GM12878 (cell line): ENCODE data around the gene CCDC97. TPM values are rescaled to one million over a fixed set of nuclear protein-coding genes. Genes with fewer than 3 reads are reported as not detected.

ENCODE experiments used
- ATAC-seq: fragments of 200-7000 bp; cut with Tn5 transposase; 3 replicates; pipeline ENCODE4 v1.9.1; 2020; ENCODE audit warnings: mild to moderate bottlenecking, moderate library complexity
- BruUV-seq: library from RNA; stranded (reverse); fragments of 400-500 nt; replicated peaks from 2 replicates; lab custom pipeline; 2021; lab: Mats Ljungman, UMichigan
- CTCF ChIA-PET: fragments of 300-600 bp; sonication (Branson Sonifier 250); formaldehyde crosslinking; extraction: SDS; loops from one replicate; lab custom pipeline; 2021; ENCODE audit warnings: inconsistent platforms; lab: Yijun Ruan, JAX
- POLR2A ChIA-PET: fragments of 350-600 bp; formaldehyde crosslinking; extraction: SDS; loops from one replicate; lab custom pipeline; 2021; ENCODE audit warnings: inconsistent platforms; lab: Charles Lee
- RAD21 ChIA-PET: fragments of 300-600 bp; sonication (Branson Sonifier 250); formaldehyde crosslinking; loops from one replicate; lab custom pipeline; 2023; ENCODE audit warnings: antibody characterized with exemption; ENCODE audit not compliant: unreplicated experiment; lab: Charles Lee
- SMC1A ChIA-PET: fragments of 300-600 bp; sonication (Branson Sonifier 250); formaldehyde crosslinking; loops from one replicate; lab custom pipeline; 2023; ENCODE audit not compliant: unreplicated experiment, uncharacterized antibody; lab: Charles Lee
- DNase-seq: peaks from one replicate; pipeline ENCODE4 v3.0.0-alpha.2; 2011; ENCODE audit warnings: low read depth, low spot score
- FAIRE-seq: peaks from 3 replicates; lab custom pipeline; 2011; peaks lifted over from hg19 to GRCh38; lab: Jason Lieb, UNC
- H2AFZ ChIP-seq: 2 replicates; pipeline ENCODE4 v1.6.0; 2011; ENCODE audit warnings: low read depth, low read length, control low read depth; ENCODE audit not compliant: control insufficient read depth
- H3K27ac ChIP-seq: 2 replicates; pipeline ENCODE4 v1.5.1; 2011; ENCODE audit warnings: control low read depth; ENCODE audit not compliant: control insufficient read depth, insufficient read depth
- H3K27me3 ChIP-seq, 2 experiments: replicated peaks in 1 of 2; 2 replicates each; pipeline versions ENCODE4 v1.6.0 to v1.6.1; 2011; ENCODE audit warnings: low read length in 1 of 2; ENCODE audit not compliant: control insufficient read depth in 2 of 2, insufficient read depth in 2 of 2
- H3K36me3 ChIP-seq, 2 experiments: 2 replicates each; pipeline ENCODE4 v1.5.1; 2011; ENCODE audit warnings: low read length in 1 of 2; ENCODE audit not compliant: control insufficient read depth in 2 of 2, insufficient read depth in 2 of 2
- H3K4me1 ChIP-seq: 2 replicates; pipeline ENCODE4 v1.6.1; 2011; ENCODE audit warnings: mild to moderate bottlenecking, low read length, moderate library complexity, mixed read lengths; ENCODE audit not compliant: control insufficient read depth, insufficient read depth
- H3K4me2 ChIP-seq: 2 replicates; pipeline ENCODE4 v1.6.0; 2011; ENCODE audit warnings: control low read depth; ENCODE audit not compliant: control insufficient read depth, insufficient read depth
- H3K4me3 ChIP-seq: fragments of 200-600 bp; sonication (generic); 2 replicates; pipeline ENCODE4 v1.5.1; 2016
- H3K79me2 ChIP-seq: 2 replicates; pipeline ENCODE4 v1.6.0; 2011; ENCODE audit warnings: low read length; ENCODE audit not compliant: control insufficient read depth, insufficient read depth
- H3K9ac ChIP-seq: 2 replicates; pipeline ENCODE4 v1.8.0; 2011; ENCODE audit warnings: low read length, control low read depth, mixed read lengths; ENCODE audit not compliant: control insufficient read depth, insufficient read depth
- H3K9me3 ChIP-seq: replicated peaks from 3 replicates; pipeline ENCODE4 v1.5.1; 2011; ENCODE audit warnings: mild to moderate bottlenecking, low read length; ENCODE audit not compliant: control insufficient read depth, insufficient read depth
- H4K20me1 ChIP-seq: 2 replicates; pipeline ENCODE4 v1.6.0; 2011; ENCODE audit not compliant: control insufficient read depth, insufficient read depth
- CREB1 ChIP-seq: IDR thresholded peaks from 2 replicates; pipeline ENCODE4 v1.6.1; 2012; ENCODE audit warnings: low read depth, mild to moderate bottlenecking, inconsistent platforms
- E2F4 ChIP-seq: IDR thresholded peaks from 2 replicates; pipeline ENCODE4 v1.6.1; 2012; ENCODE audit warnings: low read depth, low read length, improper control_type of control experiment
- ETV6 ChIP-seq, 2 experiments: fragments of 450-650 bp in 1 of 2; IDR thresholded peaks in 1 of 2; conservative IDR thresholded peaks in 1 of 2; 2 replicates each; pipeline ENCODE4 v1.6.1; 2014; ENCODE audit warnings: antibody characterized with exemption in 1 of 2, borderline replicate concordance in 1 of 2, low read depth in 1 of 2, mild to moderate bottlenecking in 1 of 2, moderate library complexity in 1 of 2
- EZH2 ChIP-seq: IDR thresholded peaks from 2 replicates; pipeline ENCODE4 v1.6.1; 2012; ENCODE audit warnings: low read depth, mild to moderate bottlenecking, control low read depth, inconsistent platforms, low read length, borderline replicate concordance; ENCODE audit not compliant: control insufficient read depth
- IRF5 ChIP-seq: fragments of 450-650 bp; IDR thresholded peaks from 2 replicates; pipeline ENCODE4 v1.6.1; 2017; ENCODE audit warnings: borderline replicate concordance
- MTA3 ChIP-seq: IDR thresholded peaks from 2 replicates; pipeline ENCODE4 v1.6.1; 2012; ENCODE audit warnings: low read length, inconsistent platforms, borderline replicate concordance
- RBBP5 ChIP-seq: fragments of 200-600 bp; sonication (generic); conservative IDR thresholded peaks from 2 replicates; pipeline ENCODE4 v1.6.1; 2016
- SKIL ChIP-seq: fragments of 450-650 bp; IDR thresholded peaks from 2 replicates; pipeline ENCODE4 v1.6.1; 2017; ENCODE audit warnings: mild to moderate bottlenecking, low read depth, inconsistent platforms; ENCODE audit not compliant: poor library complexity, severe bottlenecking
- SMARCA5 ChIP-seq: fragments of 450-650 bp; IDR thresholded peaks from 2 replicates; pipeline ENCODE4 v1.6.1; 2017; ENCODE audit warnings: mild to moderate bottlenecking
- SUPT20H ChIP-seq: IDR thresholded peaks from 2 replicates; pipeline ENCODE4 v1.6.1; 2011; ENCODE audit warnings: low read depth, mild to moderate bottlenecking, low read length, moderate library complexity, borderline replicate concordance; ENCODE audit not compliant: control insufficient read depth
- TCF7 ChIP-seq: IDR thresholded peaks from 2 replicates; pipeline ENCODE4 v1.6.1; 2014; ENCODE audit warnings: antibody characterized with exemption, borderline replicate concordance
- WRNIP1 ChIP-seq: IDR thresholded peaks from 2 replicates; pipeline ENCODE4 v1.6.1; 2011; ENCODE audit warnings: low read depth, low read length, improper control_type of control experiment, borderline replicate concordance
- YY1 ChIP-seq: IDR thresholded peaks from 2 replicates; pipeline ENCODE4 v1.6.1; 2011; ENCODE audit warnings: low read depth, mild to moderate bottlenecking, low read length
- ZBTB4 ChIP-seq: fragments of 450-650 bp; formaldehyde crosslinking; IDR thresholded peaks from 2 replicates; pipeline ENCODE4 v1.4.0; 2022; ENCODE audit warnings: mild to moderate bottlenecking, moderate library complexity
- ZNF384 ChIP-seq: IDR thresholded peaks from 2 replicates; pipeline ENCODE4 v1.6.1; 2012; ENCODE audit warnings: low read depth, mild to moderate bottlenecking, low read length, improper control_type of control experiment, borderline replicate concordance
- WGBS: methylation state at CpG from one replicate; pipeline ENCODE4 v1.1.6; 2016; ENCODE audit warnings: low lambda C conversion rate; ENCODE audit not compliant: insufficient replicate concordance, insufficient coverage; ENCODE audit errors: missing lambda C conversion rate; 5-methylcytosine and 5-hydroxymethylcytosine counted together
- in situ Hi-C: fragments of 300-500 bp; cut with MboI; formaldehyde crosslinking; loops from 9 replicates; pipeline ENCODE4 v1.14.3; 2018; ENCODE audit warnings: mixed read lengths
- intact Hi-C: fragments of 100-400 bp; cut with micrococcal nuclease; formaldehyde crosslinking; loops from one replicate; pipeline ENCODE4 v1.14.2; 2022; ENCODE audit not compliant: unreplicated experiment
- polyA plus RNA-seq, 11 experiments: library from polyadenylated mRNA; depleted of rRNA in 4 of 11; unstranded in 6 of 11; stranded (reverse) in 5 of 11; fragments of >200 nt; fragmentation: Nextera tagmentation in 4 of 11; fragmentation: Illumina TruSeq in 1 of 11; extraction: Ambion mirVana in 4 of 11; extraction: Trizol in 1 of 11; gene quantifications; 1 replicate in 1 of 11; 2 replicates in 10 of 11; pipeline versions ENCODE4 v1.2.1 to v1.2.3, GENCODE V29; 2011 to 2016; ENCODE audit warnings: inconsistent platforms in 2 of 11, missing spikeins in 2 of 11, low read depth in 1 of 11
- total RNA-seq, 4 experiments: library from RNA; depleted of rRNA in 3 of 4; stranded (reverse); fragments of >200 nt in 3 of 4; fragmentation: Illumina TruSeq in 1 of 4; extraction: Trizol in 1 of 4; gene quantifications; 2 replicates each; pipeline versions ENCODE4 v1.2.1 to v1.2.3, GENCODE V29; 2013 to 2021

Gene CCDC97
- total and polyA plus RNA-seq, 10 of the 15 experiments (the other 5 are each of a cell fraction or from before 2014, with no cell fraction given), result 1.8 to 34.1 (median 18.8) TPM

- ATAC-seq, result no peak
- Histone ChIP-seq H3K36me3 (no peaks in the 10 kb centered on the region), H3K4me3 (no peak overlapping the region), H3K27me3 (no peaks in the 10 kb centered on the region), H3K9ac (no peak overlapping the region), H3K79me2 (peaks cover 22% of the 10 kb centered on the region), H3K4me1 (peaks cover 18% of the 10 kb centered on the region), H3K9me3 (no peaks in the 10 kb centered on the region), H4K20me1 (no peaks in the 10 kb centered on the region), H2AFZ (no peak overlapping the region), H3K27ac (no peak overlapping the region), H3K4me2 (peak overlapping the region; percentile 73)
- ChIA-PET CTCF (interaction anchor here (0.6 to 9.3 kb wide), 5 partner anchors 9 to 100 kb away, joined by 3 to 91 read pairs (median 4); partner anchors contain the start of gene TGFB1), POLR2A (interaction anchor here (0.6 to 1.7 kb wide), 2 partner anchors 33 to 190 kb away, joined by 5 read pairs; no protein-coding TSS in a partner anchor), SMC1A (interaction anchor here (1.4 to 4.7 kb wide), 2 partner anchors 14 to 16 kb away, joined by 3 to 24 read pairs; partner anchors contain the start of gene TMEM91), RAD21 (interaction anchor here (0.6 to 4.3 kb wide), 2 partner anchors 10 to 74 kb away, joined by 3 to 41 read pairs; partner anchors contain the start of gene TGFB1)
- WGBS, result 27% methylated on average over 4 of the region's 10 CpGs
- no peak for FAIRE-seq
- TF ChIP-seq YY1, result no peak
- TF ChIP-seq SKIL, result no peak
- no peak for TF ChIP-seq IRF5
- no peak for TF ChIP-seq ETV6 (conservative IDR thresholded peaks at IDR 0.05 in 1 of 2, IDR thresholded peaks at IDR 0.05 in 1 of 2; ENCODE audit: borderline replicate concordance in 1 of 2, low read depth in 1 of 2)
- no peak for TF ChIP-seq MTA3
- TF ChIP-seq SUPT20H, result no peak
- TF ChIP-seq ZBTB4 (CRISPR knock-in tag), result no peak
- no peak for TF ChIP-seq SMARCA5
- TF ChIP-seq WRNIP1, result no peak
- TF ChIP-seq ZNF384, result no peak
- TF ChIP-seq TCF7, result no peak
- TF ChIP-seq RBBP5, result no peak
- no peak for TF ChIP-seq CREB1
- TF ChIP-seq E2F4, result no peak
- TF ChIP-seq EZH2, result no peak
- DNase-seq, result no peak
- in situ Hi-C loops (no loop called here), intact Hi-C loops (no loop called here)
- BruUV-seq, result no TSS peak
Observed at GRCh38 chr19:41362143-41362847, 52.3 kb downstream of the CCDC97 start.
